ENCODE results near the gene SEL1L3.

Gene SEL1L3

GRCh38 chr4:25813448-25814106, 49.2 kb downstream of the SEL1L3 start:
- TF ChIP-seq TAF1 (IDR thresholded peaks at IDR 0.05; ENCODE audit: borderline replicate concordance, insufficient read depth, low read length) (no peak), FOXP2 (optimal IDR thresholded peaks at IDR 0.05; ENCODE audit: borderline replicate concordance, extremely low read depth, extremely low read length, insufficient read depth) (no peak), POLR2AphosphoS5 (IDR thresholded peaks at IDR 0.05; ENCODE audit: low read depth, low read length) (no peak), SIN3A (IDR thresholded peaks at IDR 0.05; ENCODE audit: borderline replicate concordance, insufficient read depth, low read length) (no peak), REST (IDR thresholded peaks at IDR 0.05; ENCODE audit: insufficient read depth in 1 of 2, low read depth in 2 of 2, low read length in 2 of 2) (no peak)

GRCh38 chr4:25811841-25812240, 50.9 kb downstream of the SEL1L3 start:
- TF ChIP-seq REST (IDR thresholded peaks at IDR 0.05; ENCODE audit: insufficient read depth in 1 of 2, low read depth in 2 of 2, low read length in 2 of 2) (no peak), TAF1 (IDR thresholded peaks at IDR 0.05; ENCODE audit: borderline replicate concordance, insufficient read depth, low read length) (no peak), SIN3A (IDR thresholded peaks at IDR 0.05; ENCODE audit: borderline replicate concordance, insufficient read depth, low read length) (no peak), FOXP2 (optimal IDR thresholded peaks at IDR 0.05; ENCODE audit: borderline replicate concordance, extremely low read depth, extremely low read length, insufficient read depth) (no peak), POLR2AphosphoS5 (IDR thresholded peaks at IDR 0.05; ENCODE audit: low read depth, low read length) (no peak)

- TF ChIP-seq SIN3A (IDR thresholded peaks at IDR 0.05; ENCODE audit: borderline replicate concordance, insufficient read depth, low read length) (no peak), POLR2AphosphoS5 (IDR thresholded peaks at IDR 0.05; ENCODE audit: low read depth, low read length) (no peak), FOXP2 (optimal IDR thresholded peaks at IDR 0.05; ENCODE audit: borderline replicate concordance, extremely low read depth, extremely low read length, insufficient read depth) (no peak), REST (IDR thresholded peaks at IDR 0.05; ENCODE audit: insufficient read depth in 1 of 2, low read depth in 2 of 2, low read length in 2 of 2) (no peak)
These were observed 51.5 kb downstream of the SEL1L3 start for GRCh38 chr4:25811374-25811690.

- TF ChIP-seq FOXP2 (optimal IDR thresholded peaks at IDR 0.05; ENCODE audit: borderline replicate concordance, extremely low read depth, extremely low read length, insufficient read depth), result no peak
- no peak for TF ChIP-seq SIN3A (IDR thresholded peaks at IDR 0.05; ENCODE audit: borderline replicate concordance, insufficient read depth, low read length)
- no peak for TF ChIP-seq TAF1 (IDR thresholded peaks at IDR 0.05; ENCODE audit: borderline replicate concordance, insufficient read depth, low read length)
- TF ChIP-seq REST (IDR thresholded peaks at IDR 0.05; ENCODE audit: insufficient read depth in 1 of 2, low read depth in 2 of 2, low read length in 2 of 2), result no peak
- no peak for TF ChIP-seq POLR2AphosphoS5 (IDR thresholded peaks at IDR 0.05; ENCODE audit: low read depth, low read length)
These were observed 52.1 kb downstream of the SEL1L3 start for GRCh38 chr4:25810461-25811373.

Data from PFSK-1 (cell line).